Lung (tissue), 12 donors: ENCODE measurements around the gene MSANTD3. TPM values are rescaled to one million over a fixed set of nuclear protein-coding genes. Genes with fewer than 3 reads are reported as not detected.
A peak's percentile ranks its signal among the peaks of the same experiment; 100 is the strongest.
"Not testable (repeated sequence)": the region's sequence is repeated elsewhere in the genome, so short reads cannot be mapped to it uniquely, and the experiment has no call there.

Experiments
- ATAC-seq: fragments of 200-7000 bp; cut with Tn5 transposase; one replicate; pipeline ENCODE4 v1.9.1; 2020; ENCODE audit warnings: moderate number of reproducible peaks; ENCODE audit not compliant: insufficient read depth, low FRiP score
- DNase-seq, 3 donors: peaks; one replicate each; pipeline ENCODE4 v3.0.0-alpha.2; 2013 to 2017
- H3K27ac ChIP-seq, 2 donors: one replicate each; pipeline ENCODE4 v1.5.1; 2013; ENCODE audit warnings: mild to moderate bottlenecking in 2 of 2, moderate library complexity in 2 of 2, control low read depth in 1 of 2, inconsistent platforms in 1 of 2, low read depth in 1 of 2, low read length in 1 of 2
- H3K27me3 ChIP-seq, 3 donors: one replicate each; pipeline ENCODE4 v1.5.1; 2013; ENCODE audit warnings: low read length in 2 of 3; ENCODE audit not compliant: control insufficient read depth in 3 of 3, insufficient read depth in 3 of 3
- H3K36me3 ChIP-seq, 4 donors: one replicate each; pipeline ENCODE4 v1.5.1; 2013; ENCODE audit warnings: low read length in 4 of 4, mild to moderate bottlenecking in 1 of 4, moderate library complexity in 1 of 4; ENCODE audit not compliant: control insufficient read depth in 4 of 4, insufficient read depth in 4 of 4
- H3K4me1 ChIP-seq, 5 donors: one replicate each; pipeline ENCODE4 v1.5.1; 2013; ENCODE audit warnings: low read length in 5 of 5, mild to moderate bottlenecking in 2 of 5, moderate library complexity in 1 of 5; ENCODE audit not compliant: control insufficient read depth in 5 of 5, insufficient read depth in 5 of 5
- H3K4me3 ChIP-seq: one replicate; pipeline ENCODE4 v1.5.1; 2013; ENCODE audit warnings: mild to moderate bottlenecking, control low read depth, moderate library complexity
- H3K9ac ChIP-seq, 2 donors: one replicate each; pipeline ENCODE4 v1.5.1; 2013; ENCODE audit warnings: low read length in 2 of 2, control low read depth in 1 of 2; ENCODE audit not compliant: insufficient read depth in 1 of 2
- H3K9me3 ChIP-seq, 4 donors: one replicate each; pipeline ENCODE4 v1.5.1; 2013; ENCODE audit warnings: low read length in 3 of 4, mild to moderate bottlenecking in 1 of 4, moderate library complexity in 1 of 4; ENCODE audit not compliant: control insufficient read depth in 4 of 4, insufficient read depth in 3 of 4
- WGBS, 2 donors: extraction: QIAGEN DNeasy Blood & Tissue Kit; methylation state at CpG; one replicate each; pipeline ENCODE4 v1.1.7; 2013; 5-methylcytosine and 5-hydroxymethylcytosine counted together
- polyA plus RNA-seq, 2 donors: library from polyadenylated mRNA; stranded (reverse); fragments of 200-250 nt; gene quantifications; one replicate each; pipeline ENCODE4 v1.2.1, GENCODE V29; 2013
- total RNA-seq, 2 donors: library from RNA; depleted of rRNA in 1 of 2; stranded (reverse); fragments of >200 nt in 1 of 2; gene quantifications; one replicate each; pipeline ENCODE4 v1.2.1, GENCODE V29; 2014 to 2021
- TF ChIP-seq, protein P1 (sequence below): IDR thresholded peaks from 2 replicates; pipeline ENCODE4 v1.5.1; 2012; ENCODE audit warnings: mild to moderate bottlenecking; ENCODE audit errors: control extremely low read depth, extremely low read depth
- donor health status: control.
- donor health status: control.
- donor health status: Bipolar disorder and iron deficiency.
- donor health status: healthy.
- donor health status: DM: yes; HTN: yes; CAD: no.

The MSANTD3 gene
- total and polyA plus RNA-seq, 4 donors: 17.5 to 23.8 (median 17.8) TPM

DNA sequence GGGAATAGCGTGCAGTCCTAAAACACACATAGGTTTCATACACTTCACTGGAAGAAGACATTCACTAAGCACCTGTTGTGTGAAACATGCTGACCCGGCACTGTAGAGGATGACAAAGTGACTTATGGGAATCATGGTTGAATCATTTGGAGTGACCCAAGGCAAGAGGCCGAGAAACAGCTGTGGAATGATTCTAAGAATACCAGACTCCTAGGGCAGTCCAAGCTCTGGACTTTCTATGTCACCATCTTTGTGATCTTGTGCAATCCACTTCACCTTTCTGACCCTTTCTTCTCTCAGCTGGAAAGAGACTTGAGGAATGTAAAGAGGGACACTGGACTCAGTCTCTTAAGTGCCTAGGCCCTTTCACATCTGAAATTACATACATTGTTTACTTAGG, 13.1 kb downstream of the MSANTD3 start:
- Histone ChIP-seq H3K4me1 (peaks cover 0 to 8% (median 4%) of the 10 kb centered on the region in 5 donors), H3K27ac (no peak overlapping the region), H3K4me3 (no peak overlapping the region), H3K9ac (no peak overlapping the region), H3K9me3 (no peaks in the 10 kb centered on the region), H3K36me3 (peaks cover 0 to 4% (median under 1%) of the 10 kb centered on the region in 4 donors), H3K27me3 (no peaks in the 10 kb centered on the region)
- DNase-seq (peak in 1 of 3 donors; percentile 33), ATAC-seq (peak; percentile 69)
- TF ChIP-seq, protein P1, sequence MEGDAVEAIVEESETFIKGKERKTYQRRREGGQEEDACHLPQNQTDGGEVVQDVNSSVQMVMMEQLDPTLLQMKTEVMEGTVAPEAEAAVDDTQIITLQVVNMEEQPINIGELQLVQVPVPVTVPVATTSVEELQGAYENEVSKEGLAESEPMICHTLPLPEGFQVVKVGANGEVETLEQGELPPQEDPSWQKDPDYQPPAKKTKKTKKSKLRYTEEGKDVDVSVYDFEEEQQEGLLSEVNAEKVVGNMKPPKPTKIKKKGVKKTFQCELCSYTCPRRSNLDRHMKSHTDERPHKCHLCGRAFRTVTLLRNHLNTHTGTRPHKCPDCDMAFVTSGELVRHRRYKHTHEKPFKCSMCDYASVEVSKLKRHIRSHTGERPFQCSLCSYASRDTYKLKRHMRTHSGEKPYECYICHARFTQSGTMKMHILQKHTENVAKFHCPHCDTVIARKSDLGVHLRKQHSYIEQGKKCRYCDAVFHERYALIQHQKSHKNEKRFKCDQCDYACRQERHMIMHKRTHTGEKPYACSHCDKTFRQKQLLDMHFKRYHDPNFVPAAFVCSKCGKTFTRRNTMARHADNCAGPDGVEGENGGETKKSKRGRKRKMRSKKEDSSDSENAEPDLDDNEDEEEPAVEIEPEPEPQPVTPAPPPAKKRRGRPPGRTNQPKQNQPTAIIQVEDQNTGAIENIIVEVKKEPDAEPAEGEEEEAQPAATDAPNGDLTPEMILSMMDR: no peak
- WGBS, 2 donors: 68 to 76% methylated on average over 3 of the region's 3 CpGs

- ATAC-seq, H3K4me3 ChIP-seq, DNase-seq, H3K9ac ChIP-seq, H3K36me3 ChIP-seq, H3K9me3 ChIP-seq, H3K27ac ChIP-seq, H3K4me1 ChIP-seq, H3K27me3 ChIP-seq: not testable (repeated sequence)
- 79 to 88% methylated on average over 5 of the region's 5 CpGs for WGBS, 2 donors
Measured at GRCh38 chr9:100440487-100440886, 13.5 kb downstream of the MSANTD3 start.

GRCh38 chr9:100441911-100442361, 15.0 kb downstream of the MSANTD3 start:
- H3K9ac ChIP-seq: no peak overlapping the region
- no peaks in the 10 kb centered on the region for H3K9me3 ChIP-seq
- ATAC-seq (no peak), DNase-seq (no peak)
- WGBS, 2 donors: 80 to 86% methylated on average over 19 of the region's 19 CpGs
- H3K4me3 ChIP-seq: no peak overlapping the region
- peaks cover 0 to 4% (median under 1%) of the 10 kb centered on the region in 4 donors for H3K36me3 ChIP-seq
- no peak overlapping the region for H3K27ac ChIP-seq
- peaks cover 0 to 8% (median 4%) of the 10 kb centered on the region in 5 donors for H3K4me1 ChIP-seq
- no peaks in the 10 kb centered on the region for H3K27me3 ChIP-seq
- TF ChIP-seq, protein P1: no peak

GRCh38 chr9:100443781-100444768, 17.1 kb downstream of the MSANTD3 start:
- no peak for ATAC-seq
- Histone ChIP-seq H3K9me3 (no peaks in the 10 kb centered on the region), H3K4me1 (peaks cover 0 to 8% (median 4%) of the 10 kb centered on the region in 5 donors), H3K4me3 (no peak overlapping the region), H3K27me3 (no peaks in the 10 kb centered on the region), H3K27ac (no peak overlapping the region), H3K9ac (no peak overlapping the region), H3K36me3 (peaks cover 0 to 4% (median 2%) of the 10 kb centered on the region in 4 donors)
- no peak for DNase-seq
- TF ChIP-seq, protein P1: no peak
- WGBS, 2 donors: 33 to 50% methylated on average over 4 of the region's 4 CpGs
